Measurements from ENCODE around the gene FBLN5.

The FBLN5 gene

DNA sequence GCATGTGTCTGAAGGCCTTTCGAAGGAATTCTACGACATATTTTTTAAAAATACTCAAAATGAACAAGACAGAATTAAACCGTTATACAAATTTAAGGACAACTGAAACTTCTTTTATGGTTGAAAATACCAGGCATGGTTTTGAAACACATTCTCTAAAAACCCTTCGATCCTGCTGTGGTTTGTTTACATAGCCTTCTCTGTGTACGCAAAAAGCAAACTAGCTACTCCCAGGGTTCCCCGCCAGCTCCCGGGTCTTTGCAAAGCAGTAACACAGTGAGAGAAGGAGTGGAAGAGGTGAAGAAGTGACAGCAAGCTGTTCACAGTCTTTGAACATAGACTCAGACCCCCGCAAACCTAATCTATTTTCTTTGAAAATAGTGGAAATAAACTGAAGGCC lies 77.9 kb downstream of the FBLN5 start:
- no peaks in the 10 kb centered on the region for H3K79me2 ChIP-seq (ENCODE audit: control insufficient read depth, low read length)
- H3K4me2 ChIP-seq (ENCODE audit: low read length): peak overlapping the region; percentile 46; the same call in 1 of the 2 replicates
- peaks cover 65% of the 10 kb centered on the region for H3K4me1 ChIP-seq (ENCODE audit: control insufficient read depth, low read length)
- no peak overlapping the region for H3K27ac ChIP-seq (ENCODE audit: low read depth, low read length)
- H3K4me3 ChIP-seq (ENCODE audit: low read length): no peak overlapping the region
- TF ChIP-seq EZH2phosphoT487 (IDR thresholded peaks at IDR 0.05; ENCODE audit: borderline replicate concordance, low read length): no peak
- TF ChIP-seq, protein P1, sequence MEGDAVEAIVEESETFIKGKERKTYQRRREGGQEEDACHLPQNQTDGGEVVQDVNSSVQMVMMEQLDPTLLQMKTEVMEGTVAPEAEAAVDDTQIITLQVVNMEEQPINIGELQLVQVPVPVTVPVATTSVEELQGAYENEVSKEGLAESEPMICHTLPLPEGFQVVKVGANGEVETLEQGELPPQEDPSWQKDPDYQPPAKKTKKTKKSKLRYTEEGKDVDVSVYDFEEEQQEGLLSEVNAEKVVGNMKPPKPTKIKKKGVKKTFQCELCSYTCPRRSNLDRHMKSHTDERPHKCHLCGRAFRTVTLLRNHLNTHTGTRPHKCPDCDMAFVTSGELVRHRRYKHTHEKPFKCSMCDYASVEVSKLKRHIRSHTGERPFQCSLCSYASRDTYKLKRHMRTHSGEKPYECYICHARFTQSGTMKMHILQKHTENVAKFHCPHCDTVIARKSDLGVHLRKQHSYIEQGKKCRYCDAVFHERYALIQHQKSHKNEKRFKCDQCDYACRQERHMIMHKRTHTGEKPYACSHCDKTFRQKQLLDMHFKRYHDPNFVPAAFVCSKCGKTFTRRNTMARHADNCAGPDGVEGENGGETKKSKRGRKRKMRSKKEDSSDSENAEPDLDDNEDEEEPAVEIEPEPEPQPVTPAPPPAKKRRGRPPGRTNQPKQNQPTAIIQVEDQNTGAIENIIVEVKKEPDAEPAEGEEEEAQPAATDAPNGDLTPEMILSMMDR (IDR thresholded peaks at IDR 0.05; ENCODE audit: low read depth, low read length, poor library complexity, severe bottlenecking): no peak
- H3K9me2 ChIP-seq (replicated peaks; ENCODE audit: control insufficient read depth, low read length): no peaks in the 10 kb centered on the region
- H3K27me3 ChIP-seq (ENCODE audit: control insufficient read depth, low read length): no peaks in the 10 kb centered on the region
- H3F3A ChIP-seq (ENCODE audit: control insufficient read depth, insufficient read depth): peaks cover 7% of the 10 kb centered on the region; the same call in 1 of the 2 replicates
- no peaks in the 10 kb centered on the region for H3K9me3 ChIP-seq (ENCODE audit: control insufficient read depth, insufficient read depth, low read length)
- H3K36me3 ChIP-seq (ENCODE audit: control insufficient read depth, low read length): no peaks in the 10 kb centered on the region
- no peaks in the 10 kb centered on the region for H4K20me1 ChIP-seq (ENCODE audit: control insufficient read depth, insufficient read depth, low read depth, low read length)

DNA sequence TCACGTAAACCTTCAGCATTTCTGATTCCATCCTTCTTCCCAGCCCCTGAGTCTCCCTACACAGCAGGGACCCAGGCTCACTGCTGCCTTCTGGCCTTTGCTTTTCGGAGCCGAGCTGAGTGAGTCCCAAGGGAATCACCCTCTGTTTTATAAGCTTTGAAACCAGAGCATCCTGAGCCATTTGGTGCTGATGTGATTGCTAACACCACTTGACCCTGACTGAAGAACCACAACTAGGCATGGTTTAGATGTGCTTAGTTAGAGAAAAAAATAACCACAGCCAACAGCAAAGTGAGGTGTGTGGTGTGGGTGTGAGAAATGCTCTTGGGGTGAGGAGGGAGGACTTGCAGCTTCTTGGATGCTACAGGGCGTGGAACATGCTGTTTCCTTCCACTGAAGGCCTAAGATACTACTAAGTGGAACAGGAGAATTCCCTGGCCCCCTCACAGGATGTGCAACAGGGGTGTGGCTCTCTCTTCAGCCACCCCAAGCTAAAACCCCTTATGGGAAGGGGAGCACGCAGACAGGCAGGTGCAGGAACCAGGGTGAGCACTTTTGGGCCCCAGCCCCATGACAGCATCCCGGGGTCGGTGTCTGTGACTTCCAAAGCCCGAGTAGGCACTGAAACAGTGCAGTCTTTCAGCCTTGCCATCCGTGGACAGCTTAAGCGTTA lies 80.0 kb downstream of the FBLN5 start, which contains the start of gene TC2N:
TSS of gene TC2N (minus strand) at position 221 of the 673 bp plus-strand sequence. CDS start 53,767 bp downstream, outside the sequence.
- Histone ChIP-seq H3K79me2 (ENCODE audit: control insufficient read depth, low read length) (no peaks in the 10 kb centered on the region), H3K36me3 (ENCODE audit: control insufficient read depth, low read length) (no peaks in the 10 kb centered on the region), H3K9me3 (ENCODE audit: control insufficient read depth, insufficient read depth, low read length) (no peaks in the 10 kb centered on the region), H3K27me3 (ENCODE audit: control insufficient read depth, low read length) (no peaks in the 10 kb centered on the region), H3K4me3 (ENCODE audit: low read length) (no peak within 1 kb of the TSS), H3K9me2 (replicated peaks; ENCODE audit: control insufficient read depth, low read length) (no peaks in the 10 kb centered on the region), H4K20me1 (ENCODE audit: control insufficient read depth, insufficient read depth, low read depth, low read length) (no peaks in the 10 kb centered on the region), H3F3A (ENCODE audit: control insufficient read depth, insufficient read depth) (no peaks in the 10 kb centered on the region), H3K4me1 (ENCODE audit: control insufficient read depth, low read length) (peaks cover 44% of the 10 kb centered on the region), H3K4me2 (ENCODE audit: low read length) (peak within 1 kb of the TSS; percentile 20; the same call in 1 of the 2 replicates), H3K27ac (ENCODE audit: low read depth, low read length) (no peak within 1 kb of the TSS)
- TF ChIP-seq, protein P1 (IDR thresholded peaks at IDR 0.05; ENCODE audit: low read depth, low read length, poor library complexity, severe bottlenecking): no peak
- TF ChIP-seq EZH2phosphoT487 (IDR thresholded peaks at IDR 0.05; ENCODE audit: borderline replicate concordance, low read length): no peak

DNA sequence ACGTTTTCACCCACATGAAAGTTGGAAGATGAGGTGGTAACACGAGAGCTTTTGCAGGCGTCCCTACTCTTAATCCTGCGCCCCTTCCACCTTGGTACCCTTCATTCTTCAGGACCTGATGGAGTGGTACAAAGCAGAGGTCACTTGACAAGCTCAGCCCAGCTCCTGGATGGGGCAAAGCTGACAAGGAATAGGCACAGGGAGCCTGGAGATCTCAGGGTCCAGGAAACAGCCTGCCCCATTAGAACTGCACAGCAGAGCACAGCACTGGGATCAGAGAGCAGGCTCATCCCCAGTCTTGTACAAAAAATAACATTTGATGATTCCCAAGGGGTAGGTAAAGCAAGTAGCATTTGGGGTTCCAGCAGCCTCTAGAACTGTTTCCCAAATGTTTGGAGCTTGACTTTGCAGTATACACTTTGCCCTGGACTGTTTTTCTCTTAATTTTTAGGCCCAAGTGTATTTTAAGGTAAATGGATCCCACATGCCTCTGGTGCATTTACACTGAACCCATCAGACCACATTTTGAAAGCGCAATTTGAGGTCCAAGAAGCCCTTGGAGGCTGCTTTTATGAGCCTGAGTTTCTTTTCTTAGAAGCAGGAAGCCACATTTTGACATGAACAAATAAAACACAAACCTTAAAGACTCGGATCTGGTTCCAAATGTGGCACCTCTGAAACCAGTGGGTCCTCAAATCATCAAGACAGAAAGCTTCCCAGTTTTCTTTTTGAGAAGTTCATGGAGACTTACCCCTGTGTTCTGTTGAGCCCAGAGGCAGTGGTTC lies 80.8 kb downstream of the FBLN5 start:
- TF ChIP-seq EZH2phosphoT487 (IDR thresholded peaks at IDR 0.05; ENCODE audit: borderline replicate concordance, low read length): no peak
- TF ChIP-seq, protein P1 (IDR thresholded peaks at IDR 0.05; ENCODE audit: low read depth, low read length, poor library complexity, severe bottlenecking): no peak
- Histone ChIP-seq H3K79me2 (ENCODE audit: control insufficient read depth, low read length) (no peaks in the 10 kb centered on the region), H3K9me2 (replicated peaks; ENCODE audit: control insufficient read depth, low read length) (no peaks in the 10 kb centered on the region), H3K4me1 (ENCODE audit: control insufficient read depth, low read length) (peaks cover 37% of the 10 kb centered on the region), H4K20me1 (ENCODE audit: control insufficient read depth, insufficient read depth, low read depth, low read length) (no peaks in the 10 kb centered on the region), H3K27me3 (ENCODE audit: control insufficient read depth, low read length) (no peaks in the 10 kb centered on the region), H3F3A (ENCODE audit: control insufficient read depth, insufficient read depth) (no peaks in the 10 kb centered on the region), H3K36me3 (ENCODE audit: control insufficient read depth, low read length) (no peaks in the 10 kb centered on the region), H3K9me3 (ENCODE audit: control insufficient read depth, insufficient read depth, low read length) (no peaks in the 10 kb centered on the region), H3K27ac (ENCODE audit: low read depth, low read length) (no peak overlapping the region), H3K4me2 (ENCODE audit: low read length) (peak overlapping the region; percentile 20; the same call in 1 of the 2 replicates), H3K4me3 (ENCODE audit: low read length) (no peak overlapping the region)
